ENCODE results near the gene RASSF7. TPM values are rescaled to one million over a fixed set of nuclear protein-coding genes. Genes with fewer than 3 reads are reported as not detected.
A peak's percentile ranks its signal among the peaks of the same experiment; 100 is the strongest.

The RASSF7 gene
- total RNA-seq, 2 donors from 2014 or later = 8.5 to 13.0 TPM

GRCh38 chr11:532986-533585 lies 27.7 kb upstream of the RASSF7 start:
- Histone ChIP-seq H3K9me3 (no peaks in the 10 kb centered on the region), H3K36me3 (peaks cover 25% of the 10 kb centered on the region), H3K27me3 (no peaks in the 10 kb centered on the region), H3K4me3 (no peak overlapping the region), H3K27ac (no peak overlapping the region), H3K4me1 (peaks cover 0 to 39% of the 10 kb centered on the region in 2 donors)
- TF ChIP-seq CTCF (IDR thresholded peaks at IDR 0.05) = no peak
- DNase-seq (ENCODE audit: low spot score) = no peak

GRCh38 chr11:533586-534395 lies 27.0 kb upstream of the RASSF7 start:
- no peak for DNase-seq (ENCODE audit: low spot score)
- Histone ChIP-seq H3K9me3 (no peaks in the 10 kb centered on the region), H3K27ac (peak overlapping the region in 1 of 2 donors; percentile 73), H3K36me3 (peaks cover 25% of the 10 kb centered on the region), H3K27me3 (no peaks in the 10 kb centered on the region), H3K4me3 (peak overlapping the region in 1 of 2 donors; percentile 88), H3K4me1 (peaks cover 0 to 39% of the 10 kb centered on the region in 2 donors)
- TF ChIP-seq CTCF (IDR thresholded peaks at IDR 0.05) = no peak

- no peak for TF ChIP-seq CTCF (IDR thresholded peaks at IDR 0.05)
- H3K4me3 ChIP-seq = peak overlapping the region; percentile 70 to 88
- DNase-seq (ENCODE audit: low spot score) = no peak
- no peaks in the 10 kb centered on the region for H3K9me3 ChIP-seq
- H3K36me3 ChIP-seq = peaks cover 25% of the 10 kb centered on the region
- H3K27ac ChIP-seq = peak overlapping the region; percentile 31 to 73
- H3K4me1 ChIP-seq = peaks cover 0 to 39% of the 10 kb centered on the region in 2 donors
- H3K27me3 ChIP-seq = no peaks in the 10 kb centered on the region
Observed at GRCh38 chr11:534396-535209, 26.2 kb upstream of the RASSF7 start.

- Histone ChIP-seq H3K36me3 (peaks cover 25% of the 10 kb centered on the region), H3K4me3 (peak overlapping the region; percentile 70 to 88), H3K9me3 (no peaks in the 10 kb centered on the region), H3K27me3 (no peaks in the 10 kb centered on the region), H3K4me1 (peaks cover 0 to 39% of the 10 kb centered on the region in 2 donors), H3K27ac (peak overlapping the region in 1 of 2 donors; percentile 73)
- DNase-seq (ENCODE audit: low spot score) = no peak
- no peak for TF ChIP-seq CTCF (IDR thresholded peaks at IDR 0.05)
Observed at GRCh38 chr11:535210-535518, 25.6 kb upstream of the RASSF7 start.

- H3K36me3 ChIP-seq = peaks cover 25% of the 10 kb centered on the region
- no peaks in the 10 kb centered on the region for H3K9me3 ChIP-seq
- peak within 1 kb of the TSS; percentile 71 to 88 for H3K4me3 ChIP-seq
- peak within 1 kb of the TSS; percentile 73 to 82 for H3K27ac ChIP-seq
- H3K27me3 ChIP-seq = no peaks in the 10 kb centered on the region
- DNase-seq (ENCODE audit: low spot score) = peak; percentile 95
- peaks cover 0 to 39% of the 10 kb centered on the region in 2 donors for H3K4me1 ChIP-seq
- no peak for TF ChIP-seq CTCF (IDR thresholded peaks at IDR 0.05)
Observed at GRCh38 chr11:535519-536454, 25.0 kb upstream of the RASSF7 start, which contains the start of gene HRAS. Gene HRAS (minus strand): TSS chr11:535576.

Measured in right atrium auricular region (tissue), 2 donors.